Activated B cell treated with CpG ODN at 0.5 μM for 24 hours (primary cell): ENCODE measurements around the gene CASZ1. TPM values are rescaled to one million over a fixed set of nuclear protein-coding genes. Genes with fewer than 3 reads are reported as not detected.

Experiments
- ATAC-seq: fragments of 200-7000 bp; cut with Tn5 transposase; one replicate; pipeline ENCODE4 v1.10.0; 2021; ENCODE audit warnings: low read depth, mild to moderate bottlenecking, moderate library complexity
- CTCF ChIA-PET: fragments of 350-600 bp; sonication (Branson Sonifier 250); formaldehyde crosslinking; loops from one replicate; lab custom pipeline; 2021; ENCODE audit warnings: antibody characterized with exemption; lab: Charles Lee
- POLR2A ChIA-PET: fragments of 350-600 bp; sonication (Branson Sonifier 250); formaldehyde crosslinking; loops from one replicate; lab custom pipeline; 2021; ENCODE audit warnings: antibody characterized with exemption; lab: Charles Lee
- DNase-seq: peaks from one replicate; pipeline ENCODE4 v3.0.0; 2022
- H3K27ac Mint-ChIP-seq: one replicate; pipeline ENCODE4 v1.8.0; 2020; ENCODE audit warnings: mixed read lengths
- H3K27me3 Mint-ChIP-seq: one replicate; pipeline ENCODE4 v1.8.0; 2021; ENCODE audit warnings: mixed read lengths
- H3K36me3 Mint-ChIP-seq: one replicate; pipeline ENCODE4 v1.8.0; 2021; ENCODE audit warnings: low read depth, mixed read lengths
- H3K4me1 Mint-ChIP-seq: one replicate; pipeline ENCODE4 v1.8.0; 2021; ENCODE audit warnings: mixed read lengths
- H3K4me3 Mint-ChIP-seq: one replicate; pipeline ENCODE4 v1.8.0; 2020; ENCODE audit warnings: mild to moderate bottlenecking, mixed read lengths
- H3K9me3 Mint-ChIP-seq: one replicate; pipeline ENCODE4 v1.8.0; 2020; ENCODE audit warnings: mixed read lengths
- intact Hi-C: fragments of 100-400 bp; cut with micrococcal nuclease; formaldehyde crosslinking; loops from one replicate; pipeline ENCODE4 v1.15.1; 2024
- total RNA-seq: library from RNA; stranded (reverse); gene quantifications from 2 replicates; pipeline ENCODE4 v1.2.3, GENCODE V29; 2022
- TF ChIP-seq, protein P1 (sequence below): fragments of 200-600 bp; IDR thresholded peaks from one replicate; pipeline ENCODE4 v1.8.0; 2022; ENCODE audit warnings: antibody characterized with exemption, mild to moderate bottlenecking

The CASZ1 gene
- total RNA-seq, 1 donor from 2014 or later = 35.6 TPM

DNA sequence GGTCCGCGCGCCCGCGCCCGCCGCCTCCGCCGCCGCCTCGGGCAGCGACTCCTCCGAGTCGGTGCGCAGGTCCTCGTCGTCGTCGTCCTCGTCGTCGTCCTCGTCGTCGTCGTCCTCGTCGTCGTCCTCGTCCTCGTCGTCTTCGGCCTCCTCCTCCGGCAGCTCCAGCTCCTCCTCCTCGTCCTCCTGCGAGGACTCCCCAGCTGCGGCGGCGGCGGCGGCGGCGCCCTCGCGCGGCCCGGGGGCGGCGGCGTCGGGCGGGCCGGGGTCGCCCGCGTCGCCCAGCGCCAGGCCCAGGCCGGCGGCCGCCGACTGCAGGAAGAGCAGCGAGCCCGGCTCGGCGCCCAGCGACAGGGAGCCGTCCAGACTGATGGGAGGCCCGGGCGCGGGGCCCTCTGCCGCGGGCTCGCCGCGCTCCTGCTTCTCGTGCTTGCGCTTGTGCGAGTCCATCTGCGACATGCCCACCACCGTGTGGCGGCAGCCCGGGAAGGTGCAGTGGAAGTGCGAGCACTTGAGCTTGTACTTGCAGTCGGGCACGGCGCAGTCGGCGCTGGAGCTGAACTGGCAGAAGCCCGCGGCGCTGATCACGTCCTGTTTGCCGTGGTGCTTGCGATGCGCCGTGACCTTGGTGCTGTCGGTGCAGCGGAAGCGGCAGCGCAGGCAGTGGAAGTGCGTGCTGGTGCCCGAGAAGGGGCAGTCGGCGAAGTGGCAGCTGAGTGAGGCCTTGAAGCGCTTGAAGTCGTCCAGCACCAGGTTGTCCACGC lies 157.3 kb downstream of the CASZ1 start:
- CTCF ChIA-PET = no interaction called here
- Mint-ChIP-seq H3K9me3 (no peaks in the 10 kb centered on the region), H3K4me1 (no peaks in the 10 kb centered on the region), H3K27me3 (no peaks in the 10 kb centered on the region), H3K27ac (no peak overlapping the region), H3K4me3 (no peak overlapping the region), H3K36me3 (peaks cover 28% of the 10 kb centered on the region)
- ATAC-seq = no peak
- intact Hi-C loops = no loop called here
- no peak for DNase-seq
- POLR2A ChIA-PET = no interaction called here
- TF ChIP-seq, protein P1, sequence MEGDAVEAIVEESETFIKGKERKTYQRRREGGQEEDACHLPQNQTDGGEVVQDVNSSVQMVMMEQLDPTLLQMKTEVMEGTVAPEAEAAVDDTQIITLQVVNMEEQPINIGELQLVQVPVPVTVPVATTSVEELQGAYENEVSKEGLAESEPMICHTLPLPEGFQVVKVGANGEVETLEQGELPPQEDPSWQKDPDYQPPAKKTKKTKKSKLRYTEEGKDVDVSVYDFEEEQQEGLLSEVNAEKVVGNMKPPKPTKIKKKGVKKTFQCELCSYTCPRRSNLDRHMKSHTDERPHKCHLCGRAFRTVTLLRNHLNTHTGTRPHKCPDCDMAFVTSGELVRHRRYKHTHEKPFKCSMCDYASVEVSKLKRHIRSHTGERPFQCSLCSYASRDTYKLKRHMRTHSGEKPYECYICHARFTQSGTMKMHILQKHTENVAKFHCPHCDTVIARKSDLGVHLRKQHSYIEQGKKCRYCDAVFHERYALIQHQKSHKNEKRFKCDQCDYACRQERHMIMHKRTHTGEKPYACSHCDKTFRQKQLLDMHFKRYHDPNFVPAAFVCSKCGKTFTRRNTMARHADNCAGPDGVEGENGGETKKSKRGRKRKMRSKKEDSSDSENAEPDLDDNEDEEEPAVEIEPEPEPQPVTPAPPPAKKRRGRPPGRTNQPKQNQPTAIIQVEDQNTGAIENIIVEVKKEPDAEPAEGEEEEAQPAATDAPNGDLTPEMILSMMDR = no peak

DNA sequence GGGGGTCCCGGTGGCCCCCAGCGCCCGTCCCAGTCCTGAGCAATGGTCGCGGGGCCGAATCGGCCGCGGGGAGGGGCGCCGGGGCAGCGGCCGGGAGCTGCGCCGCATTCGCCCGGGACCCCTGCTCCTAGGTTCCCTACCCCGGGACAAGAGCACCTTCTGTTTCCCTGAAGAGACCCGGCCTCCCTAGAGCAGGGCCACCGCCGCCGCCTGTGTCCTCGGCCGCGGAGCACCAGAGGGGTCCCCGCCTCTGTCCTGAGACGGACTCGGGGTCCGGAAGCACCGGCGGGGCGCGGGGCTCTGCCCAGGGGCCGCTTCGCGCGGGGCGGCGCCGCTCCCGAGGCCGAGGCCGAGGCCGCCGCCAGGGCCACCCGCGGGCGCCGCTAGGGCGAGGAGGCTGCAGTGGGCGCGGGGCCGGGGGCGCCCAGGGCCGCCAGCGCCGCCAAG lies 157.9 kb downstream of the CASZ1 start:
- intact Hi-C loops = no loop called here
- H3K27me3 Mint-ChIP-seq = no peaks in the 10 kb centered on the region

DNA sequence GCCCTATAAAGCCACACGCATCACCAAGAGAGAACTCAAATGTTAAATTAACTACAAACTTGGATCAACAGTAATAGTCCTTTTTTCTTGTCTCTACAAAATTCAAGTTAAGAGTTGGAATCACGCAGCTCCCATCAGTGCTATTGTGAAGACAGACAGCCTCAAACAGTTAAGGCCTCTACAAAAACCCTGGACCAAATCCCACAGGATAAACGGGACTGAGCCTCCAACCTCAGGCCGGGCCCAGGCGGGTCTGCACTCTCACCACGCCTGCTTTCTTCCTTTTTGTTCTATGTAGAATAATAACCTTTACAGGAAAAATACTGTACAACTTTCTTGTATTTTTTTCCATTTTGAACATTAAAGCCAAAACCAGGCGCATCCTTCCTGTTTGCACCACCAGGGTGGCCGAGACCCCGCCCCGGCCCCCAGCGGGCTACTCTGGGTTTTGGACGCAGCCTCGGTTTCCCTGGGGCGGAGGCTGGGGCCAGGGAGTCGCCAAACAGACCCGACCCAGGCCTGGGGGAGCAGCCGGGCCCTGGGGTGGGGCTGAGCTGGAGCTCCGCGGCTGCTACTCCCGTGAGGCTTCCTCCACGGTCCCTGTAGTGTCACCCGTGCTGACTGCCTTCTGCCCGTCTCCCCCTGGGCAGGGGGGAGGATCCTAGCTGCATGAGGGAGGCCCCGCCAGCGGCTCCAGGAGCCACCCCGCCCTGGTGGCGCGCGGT lies 158.4 kb downstream of the CASZ1 start:
- Mint-ChIP-seq H3K27ac (no peak overlapping the region), H3K27me3 (no peaks in the 10 kb centered on the region), H3K4me3 (no peak overlapping the region), H3K9me3 (no peaks in the 10 kb centered on the region), H3K4me1 (no peaks in the 10 kb centered on the region), H3K36me3 (peaks cover 24% of the 10 kb centered on the region)
- intact Hi-C loops = no loop called here
- DNase-seq = no peak
- TF ChIP-seq, protein P1 = no peak
- CTCF ChIA-PET = interaction anchor here (0.6 kb wide), 1 partner anchor 124 kb away, joined by 3 read pairs; no protein-coding TSS in a partner anchor
- POLR2A ChIA-PET = no interaction called here
- ATAC-seq = no peak

More for the DNA sequence above, 157.9 kb downstream of the CASZ1 start:
- Mint-ChIP-seq H3K4me1 (no peaks in the 10 kb centered on the region), H3K9me3 (no peaks in the 10 kb centered on the region), H3K27ac (no peak overlapping the region), H3K36me3 (peaks cover 26% of the 10 kb centered on the region), H3K4me3 (no peak overlapping the region)
- TF ChIP-seq, protein P1 = no peak
- ChIA-PET POLR2A (no interaction called here), CTCF (no interaction called here)
- DNase-seq (no peak), ATAC-seq (no peak)

DNA sequence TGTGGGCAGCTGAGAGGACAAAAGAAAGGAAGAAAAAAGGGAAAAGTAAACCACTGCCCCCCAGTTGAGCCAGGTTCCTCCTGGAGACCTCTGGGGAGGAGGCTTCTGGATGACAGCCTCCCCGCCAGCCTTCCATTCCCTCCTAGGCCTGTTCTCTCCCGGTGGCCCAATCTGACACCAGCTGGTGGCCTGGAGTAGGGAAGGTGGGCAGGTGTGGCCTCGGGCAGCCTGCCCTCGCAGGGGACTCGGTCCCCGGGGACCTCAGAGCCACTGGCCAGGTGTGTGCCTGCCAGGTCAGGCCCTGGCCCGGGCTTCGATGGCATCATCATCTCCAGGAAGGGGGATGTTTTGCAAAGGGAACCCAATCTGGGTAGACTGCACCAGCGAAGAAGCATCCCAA lies 159.0 kb downstream of the CASZ1 start:
- Mint-ChIP-seq H3K9me3 (no peaks in the 10 kb centered on the region), H3K27me3 (no peaks in the 10 kb centered on the region), H3K4me1 (no peaks in the 10 kb centered on the region), H3K27ac (no peak overlapping the region), H3K4me3 (no peak overlapping the region), H3K36me3 (peaks cover 24% of the 10 kb centered on the region)
- intact Hi-C loops = no loop called here
- ChIA-PET CTCF (interaction anchor here (0.6 kb wide), 1 partner anchor 124 kb away, joined by 3 read pairs; no protein-coding TSS in a partner anchor), POLR2A (no interaction called here)
- TF ChIP-seq, protein P1 = no peak
- ATAC-seq (no peak), DNase-seq (no peak)

DNA sequence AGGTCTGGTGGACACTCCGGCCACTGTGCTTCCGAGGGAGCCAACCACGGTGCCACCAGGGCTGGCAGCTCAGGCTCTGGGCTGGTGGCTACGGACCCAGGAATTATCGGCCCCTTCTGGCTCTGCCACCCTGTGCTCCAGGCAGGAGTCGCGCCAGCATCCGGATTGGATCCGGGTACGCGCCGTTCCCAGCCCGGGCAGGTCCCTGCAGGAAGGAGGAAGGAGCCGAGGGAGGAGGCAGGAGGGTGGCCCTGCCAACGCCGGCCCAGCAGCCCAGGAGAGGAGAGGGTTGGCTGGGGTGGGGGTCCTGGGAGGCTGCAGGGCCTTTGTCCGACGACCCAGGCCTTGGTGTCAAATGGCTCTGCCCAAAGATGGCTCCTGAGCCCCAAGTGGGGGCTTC lies 160.5 kb downstream of the CASZ1 start:
- Mint-ChIP-seq H3K27me3 (no peaks in the 10 kb centered on the region), H3K4me1 (no peaks in the 10 kb centered on the region), H3K9me3 (no peaks in the 10 kb centered on the region), H3K4me3 (no peak overlapping the region), H3K36me3 (peaks cover 13% of the 10 kb centered on the region), H3K27ac (no peak overlapping the region)
- TF ChIP-seq, protein P1 = no peak
- no peak for DNase-seq
- POLR2A ChIA-PET = no interaction called here
- no peak for ATAC-seq
- CTCF ChIA-PET = no interaction called here
- intact Hi-C loops = no loop called here
